ENCODE results near the gene LRRN4CL. TPM values are rescaled to one million over a fixed set of nuclear protein-coding genes. Genes with fewer than 3 reads are reported as not detected.

Gene LRRN4CL
- total and polyA plus RNA-seq, 9 of the 15 experiments (the other 6 are each of a cell fraction or from before 2014, with no cell fraction given) = 0.03 to 0.11 (median 0.05) TPM; not detected in 4

DNA sequence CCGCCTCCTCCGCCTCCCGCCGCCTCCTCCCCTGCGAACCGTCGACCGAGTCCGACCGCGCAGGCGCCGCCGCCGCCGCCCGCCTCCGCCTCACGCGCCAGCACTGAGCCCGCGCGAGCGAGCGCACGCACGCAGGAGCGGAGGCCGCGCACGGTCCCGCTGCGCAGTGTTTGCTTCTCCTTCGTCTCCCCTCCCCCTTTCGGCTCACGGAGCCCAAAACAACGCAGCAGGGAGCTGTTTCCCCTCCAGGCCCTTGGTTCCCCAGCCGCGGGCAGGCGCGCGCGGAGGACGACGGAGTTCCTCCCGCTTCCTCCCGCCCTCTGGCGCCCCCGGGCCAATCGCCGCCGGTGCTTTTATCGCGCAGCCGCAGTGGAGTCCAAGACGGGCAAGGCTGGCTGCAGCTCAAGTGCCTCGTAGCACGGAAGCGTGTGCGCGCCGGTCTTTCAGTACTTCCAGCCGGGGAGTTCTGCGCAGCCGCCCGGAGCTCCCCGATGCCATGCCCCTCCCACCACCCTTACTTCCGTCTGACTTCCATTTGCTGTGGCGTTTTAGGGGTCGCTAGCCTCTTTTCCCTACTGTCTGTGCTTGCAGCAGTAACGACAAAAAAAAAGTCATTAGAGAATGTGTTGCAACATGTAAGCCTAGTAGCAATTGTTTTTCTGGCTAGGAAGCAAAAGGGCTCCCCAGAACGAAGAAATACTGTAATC, 38.0 kb upstream of the LRRN4CL start, which contains the start of gene HNRNPUL2 (continued):
- TF ChIP-seq NFRKB (IDR thresholded peaks at IDR 0.05; ENCODE audit: low read depth) (peak; percentile 57; the same call in 1 of the 2 replicates), SMAD2 (IDR thresholded peaks at IDR 0.05; ENCODE audit: low read depth, low read length) (no peak), COPS2 (conservative IDR thresholded peaks at IDR 0.05) (no peak), ZNF23 (CRISPR knock-in tag; IDR thresholded peaks at IDR 0.05) (no peak), MAZ (CRISPR knock-in tag; conservative IDR thresholded peaks at IDR 0.05 in 1 of 2, IDR thresholded peaks at IDR 0.05 in 1 of 2) (peak; percentile 85 to 92), ZNF586 (CRISPR knock-in tag; conservative IDR thresholded peaks at IDR 0.05) (no peak), ZNF639 (CRISPR knock-in tag; conservative IDR thresholded peaks at IDR 0.05 in 1 of 2, IDR thresholded peaks at IDR 0.05 in 1 of 2) (peak in 1 of 2 experiments; percentile 93; a peak in 2 of 4 replicates), MAFF (IDR thresholded peaks at IDR 0.05; ENCODE audit: low read length) (no peak), GTF2B (IDR thresholded peaks at IDR 0.05; ENCODE audit: extremely low read depth, insufficient read length) (no peak), ZNF12 (CRISPR knock-in tag; IDR thresholded peaks at IDR 0.05) (no peak), RBM14 (IDR thresholded peaks at IDR 0.05; ENCODE audit: borderline replicate concordance, insufficient read depth, low read depth, low read length) (no peak), ZNF75A (CRISPR knock-in tag; IDR thresholded peaks at IDR 0.05) (no peak), C11orf30 (IDR thresholded peaks at IDR 0.05; ENCODE audit: low read depth) (0 out of 2 replicates have a peak, but pooled peaks have one; percentile 28), GMEB1 (CRISPR knock-in tag; IDR thresholded peaks at IDR 0.05) (peak; percentile 83), PTBP1 (IDR thresholded peaks at IDR 0.05; ENCODE audit: low read depth, low read length) (no peak), TOE1 (IDR thresholded peaks at IDR 0.05; ENCODE audit: borderline replicate concordance) (no peak), TOE1 (CRISPR knock-in tag; IDR thresholded peaks at IDR 0.05; ENCODE audit: borderline replicate concordance, low read depth) (no peak), ZNF41 (CRISPR knock-in tag; conservative IDR thresholded peaks at IDR 0.05) (0 out of 2 replicates have a peak, but pooled peaks have one; percentile 53), KLF10 (CRISPR knock-in tag; IDR thresholded peaks at IDR 0.05) (no peak)
- TF ChIP-seq, protein P1, sequence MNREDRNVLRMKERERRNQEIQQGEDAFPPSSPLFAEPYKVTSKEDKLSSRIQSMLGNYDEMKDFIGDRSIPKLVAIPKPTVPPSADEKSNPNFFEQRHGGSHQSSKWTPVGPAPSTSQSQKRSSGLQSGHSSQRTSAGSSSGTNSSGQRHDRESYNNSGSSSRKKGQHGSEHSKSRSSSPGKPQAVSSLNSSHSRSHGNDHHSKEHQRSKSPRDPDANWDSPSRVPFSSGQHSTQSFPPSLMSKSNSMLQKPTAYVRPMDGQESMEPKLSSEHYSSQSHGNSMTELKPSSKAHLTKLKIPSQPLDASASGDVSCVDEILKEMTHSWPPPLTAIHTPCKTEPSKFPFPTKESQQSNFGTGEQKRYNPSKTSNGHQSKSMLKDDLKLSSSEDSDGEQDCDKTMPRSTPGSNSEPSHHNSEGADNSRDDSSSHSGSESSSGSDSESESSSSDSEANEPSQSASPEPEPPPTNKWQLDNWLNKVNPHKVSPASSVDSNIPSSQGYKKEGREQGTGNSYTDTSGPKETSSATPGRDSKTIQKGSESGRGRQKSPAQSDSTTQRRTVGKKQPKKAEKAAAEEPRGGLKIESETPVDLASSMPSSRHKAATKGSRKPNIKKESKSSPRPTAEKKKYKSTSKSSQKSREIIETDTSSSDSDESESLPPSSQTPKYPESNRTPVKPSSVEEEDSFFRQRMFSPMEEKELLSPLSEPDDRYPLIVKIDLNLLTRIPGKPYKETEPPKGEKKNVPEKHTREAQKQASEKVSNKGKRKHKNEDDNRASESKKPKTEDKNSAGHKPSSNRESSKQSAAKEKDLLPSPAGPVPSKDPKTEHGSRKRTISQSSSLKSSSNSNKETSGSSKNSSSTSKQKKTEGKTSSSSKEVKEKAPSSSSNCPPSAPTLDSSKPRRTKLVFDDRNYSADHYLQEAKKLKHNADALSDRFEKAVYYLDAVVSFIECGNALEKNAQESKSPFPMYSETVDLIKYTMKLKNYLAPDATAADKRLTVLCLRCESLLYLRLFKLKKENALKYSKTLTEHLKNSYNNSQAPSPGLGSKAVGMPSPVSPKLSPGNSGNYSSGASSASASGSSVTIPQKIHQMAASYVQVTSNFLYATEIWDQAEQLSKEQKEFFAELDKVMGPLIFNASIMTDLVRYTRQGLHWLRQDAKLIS (CRISPR knock-in tag; IDR thresholded peaks at IDR 0.05) = no peak

Measured in K562 (cell line).